HepG2 (cell line): Measurements from ENCODE around the gene PCNX1. TPM values are rescaled to one million over a fixed set of nuclear protein-coding genes. Genes with fewer than 3 reads are reported as not detected.

ENCODE experiments used
- ATAC-seq: fragments of 200-7000 bp; cut with Tn5 transposase; 3 replicates; pipeline ENCODE4 v1.9.1; 2020; ENCODE audit warnings: mild to moderate bottlenecking, moderate library complexity
- BruUV-seq: library from RNA; stranded (reverse); fragments of 400-500 nt; replicated peaks from 2 replicates; lab custom pipeline; 2021; lab: Mats Ljungman, UMichigan
- CTCF ChIA-PET: fragments of 300-600 bp; formaldehyde crosslinking; extraction: SDS; loops from one replicate; lab custom pipeline; 2021; ENCODE audit warnings: low total read pairs, inconsistent platforms, low intra/inter-chr PET ratio; lab: Yijun Ruan, JAX
- POLR2A ChIA-PET: fragments of 350-600 bp; sonication (Branson Sonifier 250); formaldehyde crosslinking; loops from one replicate; lab custom pipeline; 2020; ENCODE audit warnings: antibody characterized with exemption, inconsistent platforms; lab: Yijun Ruan, JAX
- DNase-seq: peaks from one replicate; pipeline ENCODE4 v3.0.0-alpha.2; 2015; ENCODE audit warnings: low spot score
- FAIRE-seq: peaks from 3 replicates; lab custom pipeline; 2011; peaks lifted over from hg19 to GRCh38; lab: Jason Lieb, UNC
- H2AFZ ChIP-seq: one replicate; pipeline ENCODE4 v1.6.1; 2011; ENCODE audit warnings: low read length, inconsistent platforms
- H3K27ac ChIP-seq: fragments of 300-600 bp; 3 replicates; pipeline ENCODE4 v1.8.0; 2011; ENCODE audit warnings: mixed run types, mild to moderate bottlenecking, mixed read lengths, low read length, inconsistent platforms; ENCODE audit not compliant: insufficient read depth; ENCODE audit errors: extremely low read length
- H3K27me3 ChIP-seq, 2 experiments: fragments of 200-600 bp in 1 of 2; 2 replicates in 1 of 2; 3 replicates in 1 of 2; pipeline versions ENCODE4 v1.6.0 to v1.8.0; 2011; ENCODE audit warnings: low read length in 2 of 2, mild to moderate bottlenecking in 2 of 2, moderate library complexity in 2 of 2, inconsistent platforms in 1 of 2; ENCODE audit not compliant: insufficient read depth in 2 of 2, control insufficient read depth in 1 of 2
- H3K36me3 ChIP-seq, 2 experiments: fragments of 200-600 bp in 1 of 2; replicated peaks in 1 of 2; 2 replicates in 1 of 2; 3 replicates in 1 of 2; pipeline versions ENCODE4 v1.5.1 to v1.8.0; 2011; ENCODE audit warnings: low read length in 2 of 2, inconsistent platforms in 1 of 2; ENCODE audit not compliant: insufficient read depth in 2 of 2, control insufficient read depth in 1 of 2
- H3K4me1 ChIP-seq: 2 replicates; pipeline ENCODE4 v1.5.1; 2012; ENCODE audit warnings: low read length, inconsistent platforms; ENCODE audit not compliant: insufficient read depth
- H3K4me2 ChIP-seq: 2 replicates; pipeline ENCODE4 v1.6.0; 2011; ENCODE audit warnings: low read depth, low read length, inconsistent platforms
- H3K4me3 ChIP-seq, 3 experiments: fragments of 200-600 bp in 1 of 3; sonication (generic), shearing (Covaris generic) in 1 of 3; replicated peaks in 1 of 3; 2 replicates each; pipeline ENCODE4 v1.5.1; 2011 to 2016; ENCODE audit warnings: low read length in 3 of 3, inconsistent platforms in 2 of 3, low read depth in 2 of 3, mild to moderate bottlenecking in 2 of 3, control low read depth in 1 of 3, mixed read lengths in 1 of 3; ENCODE audit not compliant: insufficient read depth in 1 of 3
- H3K79me2 ChIP-seq: one replicate; pipeline ENCODE4 v1.6.1; 2011; ENCODE audit warnings: low read length, inconsistent platforms; ENCODE audit not compliant: insufficient read depth
- H3K9ac ChIP-seq: 2 replicates; pipeline ENCODE4 v1.6.0; 2011; ENCODE audit warnings: mild to moderate bottlenecking, low read depth, low read length, inconsistent platforms; ENCODE audit not compliant: insufficient read depth
- H3K9me3 ChIP-seq: 2 replicates; pipeline ENCODE4 v1.5.1; 2012; ENCODE audit warnings: mild to moderate bottlenecking, low read length
- H4K20me1 ChIP-seq: 2 replicates; pipeline ENCODE4 v1.6.0; 2011; ENCODE audit warnings: inconsistent platforms, mild to moderate bottlenecking, low read length, moderate library complexity; ENCODE audit not compliant: insufficient read depth
- FOXA3 ChIP-seq: IDR thresholded peaks from 2 replicates; pipeline ENCODE4 v1.6.1; 2016; ENCODE audit warnings: missing genetic modification reagents, missing compliant biosample characterization
- IKZF4 ChIP-seq: sonication (generic); formaldehyde crosslinking; IDR thresholded peaks from 2 replicates; pipeline ENCODE4 v1.5.1; 2020; ENCODE audit warnings: borderline replicate concordance, mild to moderate bottlenecking, low read depth, missing genetic modification reagents; ENCODE audit errors: not compliant biosample characterization
- IRF2 ChIP-seq: IDR thresholded peaks from 2 replicates; pipeline ENCODE4 v1.6.1; 2018; ENCODE audit warnings: missing genetic modification reagents, missing compliant biosample characterization
- MXI1 ChIP-seq: IDR thresholded peaks from 3 replicates; pipeline ENCODE4 v1.6.1; 2012; ENCODE audit warnings: low read depth, low read length, inconsistent platforms, borderline replicate concordance
- PRPF4 ChIP-seq: fragments of 200-400 bp; formaldehyde crosslinking; IDR thresholded peaks from 2 replicates; pipeline ENCODE4 v1.6.1; 2016; ENCODE audit warnings: low read length, low read depth; ENCODE audit not compliant: poor library complexity, severe bottlenecking
- RBM39 ChIP-seq: fragments of 200-400 bp; formaldehyde crosslinking; IDR thresholded peaks from one replicate; pipeline ENCODE4 v1.6.1; 2018; ENCODE audit warnings: antibody characterized with exemption, mild to moderate bottlenecking, low read depth, low read length; ENCODE audit not compliant: poor library complexity, severe bottlenecking
- ZBTB1 ChIP-seq: sonication (generic); formaldehyde crosslinking; IDR thresholded peaks from 2 replicates; pipeline ENCODE4 v1.4.0; 2020; ENCODE audit warnings: missing genetic modification reagents, borderline replicate concordance
- ZBTB20 ChIP-seq: sonication (generic); formaldehyde crosslinking; IDR thresholded peaks from 2 replicates; pipeline ENCODE4 v1.8.1; 2023; ENCODE audit warnings: missing genetic modification reagents, low read depth, mild to moderate bottlenecking, borderline replicate concordance
- ZNF160 ChIP-seq: sonication (generic); formaldehyde crosslinking; IDR thresholded peaks from 2 replicates; pipeline ENCODE4 v1.8.0; 2022; ENCODE audit warnings: mild to moderate bottlenecking, inconsistent platforms, missing genetic modification reagents
- ZNF501 ChIP-seq: sonication (generic); formaldehyde crosslinking; IDR thresholded peaks from 2 replicates; pipeline ENCODE4 v1.5.1; 2020; ENCODE audit warnings: mild to moderate bottlenecking, moderate library complexity, missing genetic modification reagents
- ZNF510 ChIP-seq: sonication (generic); formaldehyde crosslinking; IDR thresholded peaks from 2 replicates; pipeline ENCODE4 v1.4.0; 2020; ENCODE audit warnings: low read depth, mild to moderate bottlenecking, missing genetic modification reagents
- ZNF709 ChIP-seq: sonication (generic); formaldehyde crosslinking; IDR thresholded peaks from 2 replicates; pipeline ENCODE4 v1.5.0; 2020; ENCODE audit warnings: mild to moderate bottlenecking, missing genetic modification reagents
- ZNF790 ChIP-seq: sonication (generic); formaldehyde crosslinking; IDR thresholded peaks from 2 replicates; pipeline ENCODE4 v1.8.0; 2022; ENCODE audit warnings: missing genetic modification reagents, mild to moderate bottlenecking, borderline replicate concordance
- WGBS: methylation state at CpG from one replicate; pipeline ENCODE4 v1.1.6; 2017; ENCODE audit warnings: low lambda C conversion rate; 5-methylcytosine and 5-hydroxymethylcytosine counted together
- in situ Hi-C: cut with HindIII; loops from 2 replicates; pipeline ENCODE4 v1.10.0; 2017; ENCODE audit warnings: low pct_unique_long_range_greater_than_20kb; ENCODE audit not compliant: extremely low pct_ligation_motif_present
- intact Hi-C: fragments of 100-400 bp; cut with micrococcal nuclease; formaldehyde crosslinking; loops from one replicate; pipeline ENCODE4 v1.10.0; 2022; ENCODE audit not compliant: unreplicated experiment
- polyA plus RNA-seq, 8 experiments: library from polyadenylated mRNA; depleted of rRNA in 3 of 8; stranded (reverse) in 7 of 8; unstranded in 1 of 8; fragments of >200 nt; fragmentation: Illumina TruSeq in 4 of 8; extraction: Trizol in 4 of 8; gene quantifications; 2 replicates each; pipeline versions ENCODE4 v1.2.1 to v1.2.3, GENCODE V29; 2011 to 2016; ENCODE audit warnings: low read depth in 4 of 8, missing spikeins in 1 of 8, mixed read lengths in 1 of 8; ENCODE audit not compliant: insufficient read depth in 1 of 8
- total RNA-seq, 5 experiments: library from RNA; depleted of rRNA; stranded (reverse); fragments of >200 nt; fragmentation: Illumina TruSeq; extraction: Trizol; gene quantifications; 2 replicates each; pipeline ENCODE4 v1.2.3, GENCODE V29; 2016; ENCODE audit warnings: low read depth in 1 of 5
- TF ChIP-seq, protein P1 (sequence below): sonication (generic); formaldehyde crosslinking; IDR thresholded peaks from 2 replicates; pipeline ENCODE4 v1.9.0; 2022; ENCODE audit warnings: missing genetic modification reagents, mild to moderate bottlenecking, borderline replicate concordance
- TF ChIP-seq, protein P2 (sequence below): sonication (generic); formaldehyde crosslinking; IDR thresholded peaks from 2 replicates; pipeline ENCODE4 v1.9.0; 2021; ENCODE audit warnings: missing genetic modification reagents, borderline replicate concordance

Gene PCNX1
- total and polyA plus RNA-seq, 2 of the 13 experiments (the other 11 are each of a cell fraction or from before 2014, with no cell fraction given), result 24.9 to 30.3 TPM

DNA sequence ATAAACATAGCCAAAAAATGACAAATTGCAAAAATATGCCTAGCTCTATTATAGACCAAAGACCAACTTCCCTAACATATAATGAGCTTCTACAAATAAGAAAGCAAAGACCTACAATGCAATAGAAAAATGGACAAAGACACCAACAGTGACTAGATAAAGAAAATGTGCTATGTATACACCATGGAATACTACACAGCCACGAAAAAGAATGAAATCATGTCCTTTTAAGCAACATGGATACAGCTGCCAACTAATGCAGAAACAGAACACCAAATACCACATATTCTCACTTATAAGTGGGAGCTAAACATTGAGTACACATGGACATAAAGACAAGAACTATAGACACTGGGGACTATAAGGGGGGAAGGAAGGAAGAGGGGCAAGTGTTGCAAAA, 10.9 kb upstream of the PCNX1 start (continued):
- TF ChIP-seq ZNF501 (CRISPR knock-in tag), result no peak

DNA sequence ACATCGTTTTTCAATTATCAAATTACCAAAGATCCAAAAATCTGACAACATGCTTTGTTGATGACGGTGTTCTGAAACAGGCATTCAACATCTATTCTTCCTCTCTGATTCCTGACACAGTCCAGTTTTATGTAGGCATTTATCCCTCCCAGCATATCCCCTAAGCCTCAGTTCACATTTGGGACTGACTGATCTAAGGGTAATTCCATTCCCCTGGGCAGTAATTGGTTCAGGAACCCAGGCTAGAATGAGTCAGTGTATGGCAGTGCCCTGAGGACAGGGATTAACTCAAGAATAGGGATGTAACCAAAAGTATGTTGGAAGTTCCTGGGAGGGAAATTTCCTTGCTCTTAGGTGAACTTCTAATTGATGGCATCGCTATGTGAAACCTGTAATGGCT, 10.3 kb upstream of the PCNX1 start:
- Histone ChIP-seq H3K9me3 (no peaks in the 10 kb centered on the region), H3K79me2 (no peaks in the 10 kb centered on the region), H3K4me3 (no peak overlapping the region), H3K27ac (no peak overlapping the region), H3K4me2 (no peak overlapping the region), H4K20me1 (no peaks in the 10 kb centered on the region), H3K4me1 (peaks cover 42% of the 10 kb centered on the region), H3K27me3 (peaks cover 0 to 3% of the 10 kb centered on the region in 2 experiments; a peak in 2 of 5 replicates), H2AFZ (no peak overlapping the region), H3K36me3 (no peaks in the 10 kb centered on the region), H3K9ac (no peak overlapping the region)
- TF ChIP-seq FOXA3 (no peak), RBM39 (no peak)
- intact Hi-C loops, result no loop called here
- no peak for ATAC-seq
- no peak for FAIRE-seq
- BruUV-seq, result no TSS peak
- no peak for DNase-seq
- WGBS, result 61% methylated on average over 3 of the region's 3 CpGs
- POLR2A ChIA-PET, result no interaction called here
- in situ Hi-C loops, result no loop called here
- CTCF ChIA-PET, result no interaction called here

DNA sequence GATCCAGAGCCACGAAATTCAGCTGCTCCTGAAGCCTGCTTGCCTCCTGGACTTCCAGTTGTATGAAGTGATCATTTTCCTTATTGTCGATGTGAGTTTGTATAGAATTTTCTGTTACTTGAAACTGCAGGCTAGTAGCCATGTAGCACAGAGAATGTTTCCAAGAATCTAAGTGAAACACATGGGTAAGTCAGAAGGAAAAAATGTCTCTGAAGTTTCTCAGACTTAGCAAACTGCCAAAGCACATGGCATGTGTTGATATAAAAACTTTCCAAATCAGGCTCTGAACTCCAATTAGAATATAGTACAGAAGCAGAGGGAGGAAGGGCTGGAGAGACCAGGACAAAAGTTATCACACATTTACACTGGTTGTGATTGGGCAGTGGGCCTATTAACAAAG, 9.8 kb upstream of the PCNX1 start:
- H3K27ac ChIP-seq, result no peak overlapping the region
- WGBS, result 4% methylated on average over 2 of the region's 2 CpGs
- H2AFZ ChIP-seq, result no peak overlapping the region
- H3K9ac ChIP-seq, result no peak overlapping the region
- in situ Hi-C loops, result no loop called here
- no peaks in the 10 kb centered on the region for H3K9me3 ChIP-seq
- no peaks in the 10 kb centered on the region for H3K36me3 ChIP-seq
- ChIA-PET CTCF (no interaction called here), POLR2A (no interaction called here)
- H4K20me1 ChIP-seq, result no peaks in the 10 kb centered on the region
- DNase-seq (no peak), ATAC-seq (no peak), FAIRE-seq (no peak)
- no TSS peak for BruUV-seq
- intact Hi-C loops, result no loop called here
- peaks cover 0 to 3% of the 10 kb centered on the region in 2 experiments; a peak in 2 of 5 replicates for H3K27me3 ChIP-seq
- no peak overlapping the region for H3K4me2 ChIP-seq
- no peaks in the 10 kb centered on the region for H3K79me2 ChIP-seq
- no peak overlapping the region for H3K4me3 ChIP-seq
- H3K4me1 ChIP-seq, result peaks cover 42% of the 10 kb centered on the region
- TF ChIP-seq ZNF790 (CRISPR knock-in tag), result no peak
- TF ChIP-seq MXI1, result no peak
- no peak for TF ChIP-seq ZNF510 (CRISPR knock-in tag)
- no peak for TF ChIP-seq PRPF4
- TF ChIP-seq ZNF709 (CRISPR knock-in tag), result no peak
- no peak for TF ChIP-seq IRF2
- TF ChIP-seq ZNF160 (CRISPR knock-in tag), result no peak
- TF ChIP-seq IKZF4 (CRISPR knock-in tag), result no peak
- TF ChIP-seq ZBTB20 (CRISPR knock-in tag), result no peak
- TF ChIP-seq, protein P1, sequence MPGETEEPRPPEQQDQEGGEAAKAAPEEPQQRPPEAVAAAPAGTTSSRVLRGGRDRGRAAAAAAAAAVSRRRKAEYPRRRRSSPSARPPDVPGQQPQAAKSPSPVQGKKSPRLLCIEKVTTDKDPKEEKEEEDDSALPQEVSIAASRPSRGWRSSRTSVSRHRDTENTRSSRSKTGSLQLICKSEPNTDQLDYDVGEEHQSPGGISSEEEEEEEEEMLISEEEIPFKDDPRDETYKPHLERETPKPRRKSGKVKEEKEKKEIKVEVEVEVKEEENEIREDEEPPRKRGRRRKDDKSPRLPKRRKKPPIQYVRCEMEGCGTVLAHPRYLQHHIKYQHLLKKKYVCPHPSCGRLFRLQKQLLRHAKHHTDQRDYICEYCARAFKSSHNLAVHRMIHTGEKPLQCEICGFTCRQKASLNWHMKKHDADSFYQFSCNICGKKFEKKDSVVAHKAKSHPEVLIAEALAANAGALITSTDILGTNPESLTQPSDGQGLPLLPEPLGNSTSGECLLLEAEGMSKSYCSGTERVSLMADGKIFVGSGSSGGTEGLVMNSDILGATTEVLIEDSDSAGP (CRISPR knock-in tag), result no peak
- no peak for TF ChIP-seq ZBTB1 (CRISPR knock-in tag)
- TF ChIP-seq, protein P2, sequence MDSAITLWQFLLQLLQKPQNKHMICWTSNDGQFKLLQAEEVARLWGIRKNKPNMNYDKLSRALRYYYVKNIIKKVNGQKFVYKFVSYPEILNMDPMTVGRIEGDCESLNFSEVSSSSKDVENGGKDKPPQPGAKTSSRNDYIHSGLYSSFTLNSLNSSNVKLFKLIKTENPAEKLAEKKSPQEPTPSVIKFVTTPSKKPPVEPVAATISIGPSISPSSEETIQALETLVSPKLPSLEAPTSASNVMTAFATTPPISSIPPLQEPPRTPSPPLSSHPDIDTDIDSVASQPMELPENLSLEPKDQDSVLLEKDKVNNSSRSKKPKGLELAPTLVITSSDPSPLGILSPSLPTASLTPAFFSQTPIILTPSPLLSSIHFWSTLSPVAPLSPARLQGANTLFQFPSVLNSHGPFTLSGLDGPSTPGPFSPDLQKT (CRISPR knock-in tag), result no peak
